B cell (primary cell): ENCODE results near the gene GANAB. TPM values are rescaled to one million over a fixed set of nuclear protein-coding genes. Genes with fewer than 3 reads are reported as not detected.

ENCODE experiments used
- ATAC-seq: fragments of 200-7000 bp; cut with Tn5 transposase; one replicate; pipeline ENCODE4 v1.10.0; 2021; ENCODE audit warnings: low read depth, mild to moderate bottlenecking, moderate number of reproducible peaks, moderate library complexity
- CTCF ChIA-PET: fragments of 350-600 bp; sonication (Branson Sonifier 250); formaldehyde crosslinking; loops from one replicate; lab custom pipeline; 2021; ENCODE audit warnings: antibody characterized with exemption, inconsistent platforms; lab: Charles Lee
- POLR2A ChIA-PET: fragments of 350-600 bp; sonication (Branson Sonifier 250); formaldehyde crosslinking; loops from one replicate; lab custom pipeline; 2021; ENCODE audit warnings: antibody characterized with exemption; lab: Charles Lee
- DNase-seq: peaks from one replicate; pipeline ENCODE4 v3.0.0; 2013
- H2AFZ ChIP-seq: 2 replicates; pipeline ENCODE4 v1.6.1; 2012; ENCODE audit warnings: mild to moderate bottlenecking, low read depth, low read length; ENCODE audit not compliant: insufficient read depth, poor library complexity, severe bottlenecking
- H3K27ac ChIP-seq, 2 donors: 1 replicate in 1 of 2; 2 replicates in 1 of 2; pipeline ENCODE4 v1.5.1; 2012 to 2013; ENCODE audit warnings: low read length in 2 of 2, mild to moderate bottlenecking in 2 of 2, moderate library complexity in 1 of 2
- H3K27me3 ChIP-seq, 4 experiments: fragments of 200-600 bp in 1 of 4; sonication (generic) in 1 of 4; replicated peaks in 1 of 4; 1 replicate in 2 of 4; 2 replicates in 2 of 4; pipeline versions ENCODE4 v1.6.1 to v1.7.0; 2013 to 2016; ENCODE audit warnings: low read length in 3 of 4, mild to moderate bottlenecking in 2 of 4, mixed read lengths in 1 of 4, moderate library complexity in 1 of 4; ENCODE audit not compliant: insufficient read depth in 4 of 4, control insufficient read depth in 3 of 4; ENCODE audit errors: control extremely low read depth in 1 of 4
- H3K36me3 ChIP-seq, 2 experiments: replicated peaks in 1 of 2; 1 replicate in 1 of 2; 2 replicates in 1 of 2; pipeline versions ENCODE4 v1.6.1 to v1.7.1; 2013; ENCODE audit warnings: low read length in 1 of 2; ENCODE audit not compliant: insufficient read depth in 2 of 2, control insufficient read depth in 1 of 2; ENCODE audit errors: control extremely low read depth in 1 of 2, extremely low read depth in 1 of 2
- H3K4me1 ChIP-seq, 2 donors: fragments of 200-600 bp in 1 of 2; sonication (generic) in 1 of 2; 1 replicate in 1 of 2; 2 replicates in 1 of 2; pipeline versions ENCODE4 v1.5.1 to v1.6.1; 2013 to 2017; ENCODE audit warnings: low read length in 2 of 2; ENCODE audit not compliant: control insufficient read depth in 2 of 2, insufficient read depth in 2 of 2
- H3K4me2 ChIP-seq: replicated peaks from 2 replicates; pipeline ENCODE3; 2012; ENCODE audit warnings: mild to moderate bottlenecking, low read depth, low read length; ENCODE audit not compliant: poor library complexity, severe bottlenecking
- H3K4me3 ChIP-seq, 5 experiments: fragments of 200-600 bp in 1 of 5; sonication (generic) in 1 of 5; 1 replicate in 3 of 5; 2 replicates in 2 of 5; pipeline versions ENCODE4 v1.5.1 to v1.7.0; 2011 to 2016; ENCODE audit warnings: low read length in 4 of 5, mild to moderate bottlenecking in 4 of 5, low read depth in 2 of 5, control low read depth in 1 of 5, moderate library complexity in 1 of 5; ENCODE audit not compliant: insufficient read depth in 1 of 5; ENCODE audit errors: control extremely low read depth in 1 of 5, extremely low read depth in 1 of 5
- H3K79me2 ChIP-seq: fragments of 200-600 bp; sonication (generic); one replicate; pipeline ENCODE4 v1.6.0; 2016; ENCODE audit warnings: low read length; ENCODE audit not compliant: control insufficient read depth, insufficient read depth
- H3K9ac ChIP-seq: fragments of 200-600 bp; sonication (generic); 2 replicates; pipeline ENCODE4 v1.6.1; 2017; ENCODE audit warnings: mild to moderate bottlenecking, low read length, moderate library complexity
- H3K9me3 ChIP-seq, 3 donors: one replicate each; pipeline versions ENCODE4 v1.6.1 to v1.7.1; 2013; ENCODE audit warnings: low read length in 2 of 3; ENCODE audit not compliant: control insufficient read depth in 2 of 3, insufficient read depth in 1 of 3; ENCODE audit errors: control extremely low read depth in 1 of 3
- H4K20me1 ChIP-seq: 2 replicates; pipeline ENCODE4 v1.6.0; 2012; ENCODE audit warnings: mild to moderate bottlenecking, low read length; ENCODE audit not compliant: insufficient read depth, control insufficient read depth, poor library complexity, severe bottlenecking
- H3K27ac Mint-ChIP-seq: one replicate; pipeline ENCODE4 v1.8.0; 2021; ENCODE audit warnings: mixed read lengths
- H3K27me3 Mint-ChIP-seq: one replicate; pipeline ENCODE4 v1.8.0; 2021; ENCODE audit warnings: mixed read lengths
- H3K4me1 Mint-ChIP-seq: one replicate; pipeline ENCODE4 v1.8.0; 2021; ENCODE audit warnings: mixed read lengths
- H3K4me3 Mint-ChIP-seq: one replicate; pipeline ENCODE4 v1.8.0; 2021; ENCODE audit warnings: mixed read lengths
- H3K9me3 Mint-ChIP-seq: one replicate; pipeline ENCODE4 v1.8.0; 2022; ENCODE audit warnings: mixed read lengths; ENCODE audit not compliant: insufficient read depth
- EZH2 ChIP-seq: IDR thresholded peaks from 2 replicates; pipeline ENCODE4 v1.6.1; 2012; ENCODE audit warnings: borderline replicate concordance, low read depth, mild to moderate bottlenecking, moderate library complexity, low read length; ENCODE audit not compliant: insufficient read depth, poor library complexity, severe bottlenecking
- WGBS: methylation state at CpG from one replicate; pipeline ENCODE4 v1.1.5; 2013; ENCODE audit warnings: missing lambda C conversion rate; ENCODE audit not compliant: insufficient coverage; 5-methylcytosine and 5-hydroxymethylcytosine counted together
- intact Hi-C: fragments of 100-400 bp; cut with micrococcal nuclease; formaldehyde crosslinking; loops from one replicate; pipeline ENCODE4 v1.10.0; 2022
- polyA plus RNA-seq: library from polyadenylated mRNA; depleted of rRNA; stranded (reverse); fragments of >200 nt; gene quantifications from 2 replicates; pipeline ENCODE4 v1.2.3, GENCODE V29; 2012
- total RNA-seq, 2 donors: library from RNA; stranded (reverse); fragments of 120-200 nt in 1 of 2; gene quantifications; 1 replicate in 1 of 2; 2 replicates in 1 of 2; pipeline versions ENCODE4 v1.2.3 to v1.2.4, GENCODE V29; 2013 to 2022
- TF ChIP-seq, protein P1 (sequence below): fragments of 200-600 bp; IDR thresholded peaks from one replicate; pipeline ENCODE4 v1.8.0; 2022; ENCODE audit warnings: antibody characterized with exemption, mild to moderate bottlenecking

The GANAB gene
- total and polyA plus RNA-seq, 2 donors (not counting 1 experiment from before 2014, with no cell fraction given): 98.7 to 204 TPM

DNA sequence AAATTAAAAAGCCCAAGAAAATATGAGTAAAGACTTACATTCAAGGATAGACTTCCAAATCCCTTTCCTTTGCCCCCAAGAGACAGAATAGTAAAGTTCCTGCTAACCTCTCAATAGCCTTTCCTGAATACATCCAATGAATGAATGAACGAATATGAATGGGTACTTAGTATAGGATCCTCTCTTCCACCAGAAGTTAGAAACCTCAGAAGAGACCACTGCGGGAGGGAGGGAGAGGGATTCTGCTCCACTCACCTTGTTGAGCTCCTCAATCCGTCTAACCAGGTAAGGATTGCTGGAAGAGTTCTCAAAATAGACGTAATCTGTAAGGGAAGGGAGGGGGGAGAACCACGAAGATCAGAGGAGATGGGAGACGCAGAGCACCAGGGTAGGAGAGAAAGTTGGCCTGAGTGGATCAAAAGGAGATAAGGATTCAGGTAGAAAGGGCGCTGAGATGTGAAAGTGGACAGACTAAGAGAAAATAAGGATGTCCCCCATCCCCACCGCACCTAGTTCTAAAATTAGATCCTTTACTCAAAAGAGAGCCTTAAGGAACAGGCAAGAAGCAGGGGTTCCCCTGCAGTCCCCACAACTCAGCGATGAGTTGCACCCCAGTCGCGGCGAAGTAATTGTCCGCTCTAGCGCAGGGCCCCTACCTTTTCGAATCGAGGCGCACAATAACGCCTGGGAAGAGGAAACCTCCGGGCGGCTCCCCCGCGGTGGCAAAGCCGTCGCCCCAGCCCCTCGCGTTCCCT lies 45.9 kb downstream of the GANAB start:
- peaks cover 27% of the 10 kb centered on the region for H3K79me2 ChIP-seq
- POLR2A ChIA-PET: interaction anchor here (0.6 to 3.1 kb wide), 12 partner anchors 9 to 241 kb away, joined by 3 to 63 read pairs (median 6); partner anchors contain the start of genes C11orf98, CSKMT, EEF1G and GANAB
- intact Hi-C loops: loop anchor here (1.0 kb wide), 3 partner anchors 22 to 156 kb away; partner anchors contain the start of gene GANAB
- under 1% methylated on average over 21 of the region's 26 CpGs for WGBS
- peaks cover 7% of the 10 kb centered on the region for H4K20me1 ChIP-seq
- H3K36me3 ChIP-seq: peaks cover 4 to 48% of the 10 kb centered on the region in 2 experiments
- peak overlapping the region; percentile 95 for H3K9ac ChIP-seq
- peaks cover 0 to 3% (median 0%) of the 10 kb centered on the region in 3 donors for H3K9me3 ChIP-seq
- no peaks in the 10 kb centered on the region for H3K27me3 ChIP-seq
- peak overlapping the region; percentile 64 to 90 for H3K27ac ChIP-seq
- H2AFZ ChIP-seq: peak overlapping the region; percentile 86
- H3K4me2 ChIP-seq: peak overlapping the region; percentile 94
- H3K4me3 Mint-ChIP-seq: peak overlapping the region; percentile 97
- peaks cover 46% of the 10 kb centered on the region for H3K4me1 Mint-ChIP-seq
- peak overlapping the region; percentile 96 for H3K27ac Mint-ChIP-seq
- H3K27me3 Mint-ChIP-seq: no peaks in the 10 kb centered on the region
- CTCF ChIA-PET: interaction anchor here (1.2 to 2.4 kb wide), 6 partner anchors 9 to 81 kb away, joined by 3 to 47 read pairs (median 4); partner anchors contain the start of genes B3GAT3 and TUT1
- peak overlapping the region; percentile 82 to 97 (median 86) for H3K4me3 ChIP-seq
- no peak for ATAC-seq
- peaks cover 24 to 40% of the 10 kb centered on the region in 2 donors for H3K4me1 ChIP-seq
- TF ChIP-seq, protein P1, sequence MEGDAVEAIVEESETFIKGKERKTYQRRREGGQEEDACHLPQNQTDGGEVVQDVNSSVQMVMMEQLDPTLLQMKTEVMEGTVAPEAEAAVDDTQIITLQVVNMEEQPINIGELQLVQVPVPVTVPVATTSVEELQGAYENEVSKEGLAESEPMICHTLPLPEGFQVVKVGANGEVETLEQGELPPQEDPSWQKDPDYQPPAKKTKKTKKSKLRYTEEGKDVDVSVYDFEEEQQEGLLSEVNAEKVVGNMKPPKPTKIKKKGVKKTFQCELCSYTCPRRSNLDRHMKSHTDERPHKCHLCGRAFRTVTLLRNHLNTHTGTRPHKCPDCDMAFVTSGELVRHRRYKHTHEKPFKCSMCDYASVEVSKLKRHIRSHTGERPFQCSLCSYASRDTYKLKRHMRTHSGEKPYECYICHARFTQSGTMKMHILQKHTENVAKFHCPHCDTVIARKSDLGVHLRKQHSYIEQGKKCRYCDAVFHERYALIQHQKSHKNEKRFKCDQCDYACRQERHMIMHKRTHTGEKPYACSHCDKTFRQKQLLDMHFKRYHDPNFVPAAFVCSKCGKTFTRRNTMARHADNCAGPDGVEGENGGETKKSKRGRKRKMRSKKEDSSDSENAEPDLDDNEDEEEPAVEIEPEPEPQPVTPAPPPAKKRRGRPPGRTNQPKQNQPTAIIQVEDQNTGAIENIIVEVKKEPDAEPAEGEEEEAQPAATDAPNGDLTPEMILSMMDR: no peak
- no peak for TF ChIP-seq EZH2
- no peaks in the 10 kb centered on the region for H3K9me3 Mint-ChIP-seq
- DNase-seq: no peak
